Neural progenitor cell (in vitro differentiated cells): ENCODE measurements around the gene LHFPL2.

Experiments used
- EZH2 ChIP-seq: fragments of 200-600 bp; sonication (generic); IDR thresholded peaks from 2 replicates; pipeline ENCODE4 v1.6.1; 2017; ENCODE audit warnings: antibody characterized with exemption, mild to moderate bottlenecking, moderate library complexity
- EZH2phosphoT487 ChIP-seq: fragments of 200-600 bp; sonication (generic); IDR thresholded peaks from 2 replicates; pipeline ENCODE4 v1.6.1; 2017; ENCODE audit warnings: antibody characterized with exemption
- TF ChIP-seq, protein P1 (sequence below): fragments of 200-600 bp; sonication (generic); IDR thresholded peaks from 2 replicates; pipeline ENCODE4 v1.5.1; 2017; ENCODE audit warnings: antibody characterized with exemption, mild to moderate bottlenecking

DNA sequence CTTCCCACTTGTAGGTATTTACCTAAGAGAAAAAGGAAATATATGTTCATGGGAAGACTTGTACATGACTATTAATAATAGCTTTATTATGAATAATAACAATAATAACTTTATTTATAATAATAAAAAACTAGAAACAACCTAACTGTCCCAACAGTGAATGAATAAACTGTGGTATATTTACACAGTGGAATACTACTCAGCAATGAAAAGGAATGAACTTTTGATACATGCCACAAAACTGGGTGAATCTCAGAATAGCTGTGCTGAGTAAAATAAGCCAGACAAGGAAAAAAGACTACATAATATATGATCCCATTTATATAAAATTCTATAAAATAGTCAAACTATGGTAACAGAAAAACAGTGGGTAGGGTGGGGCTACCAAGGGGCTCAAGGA, 199.5 kb downstream of the LHFPL2 start:
- TF ChIP-seq, protein P1, sequence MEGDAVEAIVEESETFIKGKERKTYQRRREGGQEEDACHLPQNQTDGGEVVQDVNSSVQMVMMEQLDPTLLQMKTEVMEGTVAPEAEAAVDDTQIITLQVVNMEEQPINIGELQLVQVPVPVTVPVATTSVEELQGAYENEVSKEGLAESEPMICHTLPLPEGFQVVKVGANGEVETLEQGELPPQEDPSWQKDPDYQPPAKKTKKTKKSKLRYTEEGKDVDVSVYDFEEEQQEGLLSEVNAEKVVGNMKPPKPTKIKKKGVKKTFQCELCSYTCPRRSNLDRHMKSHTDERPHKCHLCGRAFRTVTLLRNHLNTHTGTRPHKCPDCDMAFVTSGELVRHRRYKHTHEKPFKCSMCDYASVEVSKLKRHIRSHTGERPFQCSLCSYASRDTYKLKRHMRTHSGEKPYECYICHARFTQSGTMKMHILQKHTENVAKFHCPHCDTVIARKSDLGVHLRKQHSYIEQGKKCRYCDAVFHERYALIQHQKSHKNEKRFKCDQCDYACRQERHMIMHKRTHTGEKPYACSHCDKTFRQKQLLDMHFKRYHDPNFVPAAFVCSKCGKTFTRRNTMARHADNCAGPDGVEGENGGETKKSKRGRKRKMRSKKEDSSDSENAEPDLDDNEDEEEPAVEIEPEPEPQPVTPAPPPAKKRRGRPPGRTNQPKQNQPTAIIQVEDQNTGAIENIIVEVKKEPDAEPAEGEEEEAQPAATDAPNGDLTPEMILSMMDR, result no peak
- TF ChIP-seq EZH2, result no peak
- no peak for TF ChIP-seq EZH2phosphoT487
